ENCODE results near the gene KCNS1.

KCNS1 gene

GRCh38 chr20:45052698-45053429, 48.1 kb downstream of the KCNS1 start:
- no peak for TF ChIP-seq L3MBTL2 (conservative IDR thresholded peaks at IDR 0.05)
- no peak for TF ChIP-seq ELF4 (IDR thresholded peaks at IDR 0.05)
- no peak for TF ChIP-seq FOXM1 (IDR thresholded peaks at IDR 0.05; ENCODE audit: borderline replicate concordance)
- TF ChIP-seq CTBP1 (IDR thresholded peaks at IDR 0.05; ENCODE audit: borderline replicate concordance), result no peak
- TF ChIP-seq BHLHE40 (IDR thresholded peaks at IDR 0.05; ENCODE audit: borderline replicate concordance), result no peak
- no peak for TF ChIP-seq SP1 (IDR thresholded peaks at IDR 0.05)
- no peak for TF ChIP-seq SUZ12 (IDR thresholded peaks at IDR 0.05)
- no peak for TF ChIP-seq ARNT (IDR thresholded peaks at IDR 0.05)
- DNase-seq (ENCODE audit: extremely low spot score), result no peak
- CTCF ChIA-PET, result interaction anchor here (0.6 to 0.8 kb wide), 2 partner anchors 9 to 12 kb away, joined by 3 to 4 read pairs; no protein-coding TSS in a partner anchor
- POLR2A ChIA-PET, result no interaction called here

- ChIA-PET CTCF (interaction anchor here (0.8 kb wide), 1 partner anchor 240 kb away, joined by 3 read pairs; no protein-coding TSS in a partner anchor), POLR2A (no interaction called here)
- TF ChIP-seq BHLHE40 (IDR thresholded peaks at IDR 0.05; ENCODE audit: borderline replicate concordance) (no peak), HDGF (IDR thresholded peaks at IDR 0.05; ENCODE audit: borderline replicate concordance) (no peak), TARDBP (IDR thresholded peaks at IDR 0.05) (no peak)
- DNase-seq (ENCODE audit: extremely low spot score), result no peak
Measured at GRCh38 chr20:45051204-45052060, 49.5 kb downstream of the KCNS1 start.

GRCh38 chr20:45049904-45050471, 50.9 kb downstream of the KCNS1 start:
- DNase-seq (ENCODE audit: extremely low spot score), result no peak
- ChIA-PET POLR2A (no interaction called here), CTCF (interaction anchor here (1.3 kb wide), 1 partner anchor 62 kb away, joined by 3 read pairs; no protein-coding TSS in a partner anchor)
- no peak for TF ChIP-seq ELF4 (IDR thresholded peaks at IDR 0.05)
- no peak for TF ChIP-seq TARDBP (IDR thresholded peaks at IDR 0.05)
- TF ChIP-seq L3MBTL2 (conservative IDR thresholded peaks at IDR 0.05), result no peak
- TF ChIP-seq BHLHE40 (IDR thresholded peaks at IDR 0.05; ENCODE audit: borderline replicate concordance), result no peak
- no peak for TF ChIP-seq SP1 (IDR thresholded peaks at IDR 0.05)
- TF ChIP-seq ZNF384 (IDR thresholded peaks at IDR 0.05), result no peak
- TF ChIP-seq NFRKB (IDR thresholded peaks at IDR 0.05), result no peak
- TF ChIP-seq LEF1 (IDR thresholded peaks at IDR 0.05; ENCODE audit: borderline replicate concordance), result no peak
- TF ChIP-seq FOXK2 (IDR thresholded peaks at IDR 0.05), result no peak
- no peak for TF ChIP-seq FOXM1 (IDR thresholded peaks at IDR 0.05; ENCODE audit: borderline replicate concordance)
- TF ChIP-seq SUZ12 (IDR thresholded peaks at IDR 0.05), result no peak
- TF ChIP-seq CTBP1 (IDR thresholded peaks at IDR 0.05; ENCODE audit: borderline replicate concordance), result no peak
- no peak for TF ChIP-seq PKNOX1 (IDR thresholded peaks at IDR 0.05)
- no peak for TF ChIP-seq ARNT (IDR thresholded peaks at IDR 0.05)
- no peak for TF ChIP-seq HDGF (IDR thresholded peaks at IDR 0.05; ENCODE audit: borderline replicate concordance)
- no peak for TF ChIP-seq FOXA1 (IDR thresholded peaks at IDR 0.05)

- ChIA-PET CTCF (interaction anchor here (1.3 kb wide), 1 partner anchor 62 kb away, joined by 3 read pairs; no protein-coding TSS in a partner anchor), POLR2A (no interaction called here)
- DNase-seq (ENCODE audit: extremely low spot score), result no peak
- TF ChIP-seq ZNF384 (IDR thresholded peaks at IDR 0.05) (no peak), L3MBTL2 (conservative IDR thresholded peaks at IDR 0.05) (no peak), PKNOX1 (IDR thresholded peaks at IDR 0.05) (no peak), FOXA1 (IDR thresholded peaks at IDR 0.05) (no peak), FOXM1 (IDR thresholded peaks at IDR 0.05; ENCODE audit: borderline replicate concordance) (no peak), CTBP1 (IDR thresholded peaks at IDR 0.05; ENCODE audit: borderline replicate concordance) (no peak), NFRKB (IDR thresholded peaks at IDR 0.05) (no peak), ARNT (IDR thresholded peaks at IDR 0.05) (no peak), SUZ12 (IDR thresholded peaks at IDR 0.05) (no peak), HDGF (IDR thresholded peaks at IDR 0.05; ENCODE audit: borderline replicate concordance) (no peak), LEF1 (IDR thresholded peaks at IDR 0.05; ENCODE audit: borderline replicate concordance) (no peak), BHLHE40 (IDR thresholded peaks at IDR 0.05; ENCODE audit: borderline replicate concordance) (no peak), SP1 (IDR thresholded peaks at IDR 0.05) (no peak), FOXK2 (IDR thresholded peaks at IDR 0.05) (no peak), TARDBP (IDR thresholded peaks at IDR 0.05) (no peak), ELF4 (IDR thresholded peaks at IDR 0.05) (no peak)
Measured at GRCh38 chr20:45049438-45049837, 51.5 kb downstream of the KCNS1 start.

GRCh38 chr20:45047581-45048119, 53.3 kb downstream of the KCNS1 start:
- CTCF ChIA-PET, result no interaction called here
- TF ChIP-seq NFRKB (IDR thresholded peaks at IDR 0.05) (no peak), LEF1 (IDR thresholded peaks at IDR 0.05; ENCODE audit: borderline replicate concordance) (no peak), PKNOX1 (IDR thresholded peaks at IDR 0.05) (no peak), SP1 (IDR thresholded peaks at IDR 0.05) (no peak), BHLHE40 (IDR thresholded peaks at IDR 0.05; ENCODE audit: borderline replicate concordance) (no peak), L3MBTL2 (conservative IDR thresholded peaks at IDR 0.05) (no peak), HDGF (IDR thresholded peaks at IDR 0.05; ENCODE audit: borderline replicate concordance) (no peak), TARDBP (IDR thresholded peaks at IDR 0.05) (no peak), ARNT (IDR thresholded peaks at IDR 0.05) (no peak), FOXM1 (IDR thresholded peaks at IDR 0.05; ENCODE audit: borderline replicate concordance) (no peak), SUZ12 (IDR thresholded peaks at IDR 0.05) (no peak), ZNF384 (IDR thresholded peaks at IDR 0.05) (no peak)

More at GRCh38 chr20:45047581-45048119, 53.3 kb downstream of the KCNS1 start:
- POLR2A ChIA-PET, result no interaction called here
- DNase-seq (ENCODE audit: extremely low spot score), result no peak

Measured in HEK293T (cell line).